CD4-positive, alpha-beta T cell treated with Interleukin-12 subunit alpha and Interleukin-12 subunit beta, for 1 hour (primary cell): ENCODE results near the gene ADRA2C.

Source experiments
- DNase-seq: peaks from one replicate; pipeline ENCODE4 v3.0.0-alpha.2; 2020

ADRA2C gene

DNA sequence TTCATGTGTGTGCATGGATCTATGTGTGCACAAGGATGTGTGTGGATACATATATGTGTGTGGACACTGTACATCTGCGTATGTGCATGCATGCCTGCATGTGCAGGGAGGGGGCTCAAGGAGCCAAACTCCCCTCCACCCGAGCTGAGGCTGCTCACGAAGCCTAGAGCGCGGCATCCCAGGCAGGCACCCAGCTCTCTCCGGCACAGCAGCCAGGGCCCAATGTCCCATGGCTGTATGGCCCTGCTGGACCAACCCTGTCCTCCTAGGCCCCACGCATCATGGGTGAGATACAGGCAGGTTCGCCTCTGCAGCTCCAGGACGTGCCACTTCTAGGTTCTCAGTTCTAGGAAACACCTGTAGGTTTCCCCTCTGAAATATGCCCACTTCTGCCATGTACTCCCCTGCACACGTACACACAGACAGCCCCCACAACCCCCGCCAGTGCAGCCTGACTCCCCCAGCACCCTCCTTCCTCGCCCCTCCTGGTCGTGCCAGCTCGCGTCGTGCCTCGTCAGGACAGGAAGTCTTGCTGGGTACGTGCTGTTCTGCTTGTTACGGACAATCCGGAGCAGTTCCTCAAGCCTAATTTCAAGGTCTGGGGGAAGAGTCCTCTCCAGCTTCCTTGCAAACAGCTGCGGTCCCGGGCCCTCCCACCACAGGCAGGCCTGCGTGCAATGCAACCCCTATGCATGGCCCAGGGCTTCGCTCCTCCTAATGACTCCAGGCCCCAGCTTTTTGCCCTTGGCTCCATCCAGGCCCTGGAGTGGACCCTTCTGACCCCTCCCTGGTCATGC is 3.2 kb upstream of the ADRA2C start:
- no peak for DNase-seq

DNA sequence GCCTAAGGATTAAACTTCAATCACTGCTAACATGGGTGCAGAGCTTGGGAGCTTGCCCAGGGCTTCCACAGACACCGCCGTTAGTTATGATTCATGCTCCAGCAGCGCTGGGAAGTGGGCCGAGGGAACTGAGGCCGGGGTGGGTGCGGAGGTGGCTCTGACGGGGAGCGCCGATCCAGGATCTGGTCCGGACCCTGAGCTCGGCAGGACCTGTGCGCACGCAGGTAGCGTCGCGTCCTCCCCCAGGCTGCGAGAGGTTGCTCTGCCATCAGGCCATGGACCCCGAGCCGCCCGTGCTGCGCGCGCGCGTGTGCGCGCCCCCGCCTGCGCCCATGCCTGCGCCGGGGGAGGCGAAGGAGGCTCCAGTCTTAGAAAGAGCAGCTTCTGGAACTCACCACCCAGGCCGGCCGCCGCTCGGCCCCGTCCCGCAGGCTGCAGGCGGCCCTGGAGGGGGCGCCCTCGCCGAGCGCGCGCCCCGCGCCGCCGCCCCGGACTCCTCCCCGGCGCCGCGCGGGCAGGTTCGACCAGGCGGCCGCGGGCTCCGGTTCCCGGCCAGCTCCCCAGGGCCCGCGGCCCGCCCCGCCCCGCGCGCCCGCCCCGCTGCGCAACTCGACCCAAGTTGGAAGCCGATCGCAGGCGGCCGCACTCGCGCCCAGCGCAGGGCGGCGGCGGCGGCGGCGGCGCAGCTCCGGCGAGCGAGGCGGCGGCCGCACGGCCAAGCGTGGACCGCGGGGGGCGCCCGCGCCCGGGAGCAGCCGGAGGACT is 732 bp upstream of the ADRA2C start:
- DNase-seq = no peak

DNA sequence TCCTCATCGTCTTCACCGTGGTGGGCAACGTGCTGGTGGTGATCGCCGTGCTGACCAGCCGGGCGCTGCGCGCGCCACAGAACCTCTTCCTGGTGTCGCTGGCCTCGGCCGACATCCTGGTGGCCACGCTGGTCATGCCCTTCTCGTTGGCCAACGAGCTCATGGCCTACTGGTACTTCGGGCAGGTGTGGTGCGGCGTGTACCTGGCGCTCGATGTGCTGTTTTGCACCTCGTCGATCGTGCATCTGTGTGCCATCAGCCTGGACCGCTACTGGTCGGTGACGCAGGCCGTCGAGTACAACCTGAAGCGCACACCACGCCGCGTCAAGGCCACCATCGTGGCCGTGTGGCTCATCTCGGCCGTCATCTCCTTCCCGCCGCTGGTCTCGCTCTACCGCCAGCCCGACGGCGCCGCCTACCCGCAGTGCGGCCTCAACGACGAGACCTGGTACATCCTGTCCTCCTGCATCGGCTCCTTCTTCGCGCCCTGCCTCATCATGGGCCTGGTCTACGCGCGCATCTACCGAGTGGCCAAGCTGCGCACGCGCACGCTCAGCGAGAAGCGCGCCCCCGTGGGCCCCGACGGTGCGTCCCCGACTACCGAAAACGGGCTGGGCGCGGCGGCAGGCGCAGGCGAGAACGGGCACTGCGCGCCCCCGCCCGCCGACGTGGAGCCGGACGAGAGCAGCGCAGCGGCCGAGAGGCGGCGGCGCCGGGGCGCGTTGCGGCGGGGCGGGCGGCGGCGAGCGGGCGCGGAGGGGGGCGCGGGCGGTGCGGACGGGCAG is 792 bp downstream of the ADRA2C start:
- DNase-seq = no peak

DNA sequence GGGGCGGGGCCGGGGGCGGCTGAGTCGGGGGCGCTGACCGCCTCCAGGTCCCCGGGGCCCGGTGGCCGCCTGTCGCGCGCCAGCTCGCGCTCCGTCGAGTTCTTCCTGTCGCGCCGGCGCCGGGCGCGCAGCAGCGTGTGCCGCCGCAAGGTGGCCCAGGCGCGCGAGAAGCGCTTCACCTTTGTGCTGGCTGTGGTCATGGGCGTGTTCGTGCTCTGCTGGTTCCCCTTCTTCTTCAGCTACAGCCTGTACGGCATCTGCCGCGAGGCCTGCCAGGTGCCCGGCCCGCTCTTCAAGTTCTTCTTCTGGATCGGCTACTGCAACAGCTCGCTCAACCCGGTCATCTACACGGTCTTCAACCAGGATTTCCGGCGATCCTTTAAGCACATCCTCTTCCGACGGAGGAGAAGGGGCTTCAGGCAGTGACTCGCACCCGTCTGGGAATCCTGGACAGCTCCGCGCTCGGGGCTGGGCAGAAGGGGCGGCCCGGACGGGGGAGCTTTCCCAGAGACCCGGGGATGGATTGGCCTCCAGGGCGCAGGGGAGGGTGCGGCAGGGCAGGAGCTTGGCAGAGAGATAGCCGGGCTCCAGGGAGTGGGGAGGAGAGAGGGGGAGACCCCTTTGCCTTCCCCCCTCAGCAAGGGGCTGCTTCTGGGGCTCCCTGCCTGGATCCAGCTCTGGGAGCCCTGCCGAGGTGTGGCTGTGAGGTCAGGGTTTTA is 1.5 kb downstream of the ADRA2C start:
- no peak for DNase-seq

DNA sequence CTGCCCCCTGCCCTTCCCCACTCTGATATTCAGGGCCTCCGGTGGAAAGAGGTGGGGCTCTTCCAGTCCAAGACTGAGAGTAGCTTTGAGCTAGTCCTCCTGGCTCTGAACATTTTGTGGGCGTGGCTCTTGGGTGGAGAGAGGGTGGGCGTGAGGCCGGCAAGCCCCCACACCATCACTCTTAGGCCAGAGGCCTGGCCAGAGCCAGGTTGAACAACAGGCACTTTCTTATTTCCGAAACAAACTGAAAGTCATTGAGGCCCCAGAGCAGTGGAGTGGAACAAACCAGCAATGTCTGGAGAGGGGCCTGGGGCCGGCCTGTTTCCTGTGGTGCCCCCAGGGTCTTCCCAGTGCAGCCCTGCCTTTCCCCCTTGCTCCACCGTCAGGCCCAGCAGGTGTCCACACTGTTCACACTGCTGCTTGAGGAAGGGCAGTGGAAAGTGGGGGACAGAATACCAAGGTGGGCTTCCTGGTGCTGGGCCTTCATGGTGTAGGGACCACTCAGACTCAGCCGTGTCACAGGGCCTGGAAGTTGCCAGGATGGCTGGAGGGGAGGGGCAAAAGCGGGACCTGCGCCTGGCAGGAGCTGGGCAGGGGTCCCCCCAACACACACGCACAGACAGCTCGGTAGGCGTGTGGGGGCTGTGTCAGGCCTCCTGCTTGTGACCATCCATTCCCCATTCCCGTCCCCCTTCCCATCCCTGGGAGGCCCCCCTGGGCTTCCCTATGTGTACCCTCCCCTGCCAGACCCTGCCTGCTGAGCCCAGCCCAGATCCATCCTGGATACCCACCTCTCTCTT is 2.9 kb downstream of the ADRA2C start:
- no peak for DNase-seq

DNA sequence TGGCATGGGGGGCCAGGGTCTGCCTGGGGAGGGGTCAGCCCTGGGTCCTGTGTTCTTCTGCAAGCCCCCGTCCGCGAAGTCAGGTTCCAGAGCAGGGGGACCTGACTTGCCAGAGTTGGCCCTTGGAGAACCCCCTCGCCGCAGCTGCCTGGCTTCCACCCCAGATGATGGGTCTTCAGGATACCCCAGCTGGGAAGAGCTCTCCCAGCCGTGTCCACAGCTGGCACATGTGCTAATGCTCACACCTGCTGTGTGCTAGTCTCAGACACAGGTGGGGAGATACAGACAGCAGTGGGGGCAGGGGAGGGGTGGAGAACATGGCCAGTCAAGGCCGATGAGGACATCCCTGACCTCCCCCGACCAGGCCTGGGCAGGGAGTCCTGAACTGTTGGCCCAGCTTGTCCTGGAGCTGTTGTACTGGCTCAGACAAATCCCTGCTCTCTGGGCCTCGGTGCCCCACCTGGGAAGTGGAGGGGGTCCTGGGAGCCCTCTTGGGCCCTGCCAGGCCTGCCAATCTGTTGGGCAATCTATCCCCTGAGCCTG is 3.5 kb downstream of the ADRA2C start:
- DNase-seq = no peak

DNA sequence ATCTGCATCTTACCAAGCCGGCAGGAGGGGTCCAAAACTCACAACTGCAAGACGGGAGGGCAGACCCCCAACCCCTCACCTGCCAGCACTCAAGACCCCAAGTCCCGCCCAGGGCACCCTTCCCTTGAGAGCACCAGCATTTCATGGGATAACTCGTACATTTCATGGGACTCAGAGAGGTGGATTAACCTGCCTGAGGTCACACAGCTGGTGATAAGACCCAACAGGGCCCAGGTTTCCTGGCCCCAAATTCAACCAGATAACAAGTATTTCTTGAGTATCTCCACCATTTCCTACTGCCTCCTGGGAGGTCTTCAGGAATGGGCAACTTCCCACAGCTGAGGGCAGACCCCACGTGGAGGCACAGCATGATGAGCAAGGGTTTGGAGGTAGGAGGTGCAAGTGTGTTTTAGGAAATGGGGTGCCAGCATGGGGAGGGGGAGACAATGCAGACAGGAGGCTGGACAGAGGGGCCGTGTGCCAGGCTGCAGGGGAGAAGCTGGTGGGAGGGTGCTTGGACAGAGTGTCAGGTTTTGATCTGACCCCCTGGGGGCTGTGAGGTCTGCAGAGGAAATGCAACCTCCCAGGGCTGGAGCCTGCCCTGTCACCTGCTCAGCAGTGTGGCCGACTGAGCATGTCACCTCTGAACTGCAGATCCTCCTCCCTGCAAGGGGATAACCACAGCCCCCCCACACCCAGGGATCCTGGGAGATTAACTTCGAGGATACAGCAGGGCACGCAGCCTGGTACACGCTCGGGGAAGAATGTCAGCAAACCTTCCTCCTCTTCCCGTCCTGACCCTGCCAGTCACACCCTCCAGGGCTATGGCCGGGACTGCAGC is 4.4 kb downstream of the ADRA2C start:
- no peak for DNase-seq

DNA sequence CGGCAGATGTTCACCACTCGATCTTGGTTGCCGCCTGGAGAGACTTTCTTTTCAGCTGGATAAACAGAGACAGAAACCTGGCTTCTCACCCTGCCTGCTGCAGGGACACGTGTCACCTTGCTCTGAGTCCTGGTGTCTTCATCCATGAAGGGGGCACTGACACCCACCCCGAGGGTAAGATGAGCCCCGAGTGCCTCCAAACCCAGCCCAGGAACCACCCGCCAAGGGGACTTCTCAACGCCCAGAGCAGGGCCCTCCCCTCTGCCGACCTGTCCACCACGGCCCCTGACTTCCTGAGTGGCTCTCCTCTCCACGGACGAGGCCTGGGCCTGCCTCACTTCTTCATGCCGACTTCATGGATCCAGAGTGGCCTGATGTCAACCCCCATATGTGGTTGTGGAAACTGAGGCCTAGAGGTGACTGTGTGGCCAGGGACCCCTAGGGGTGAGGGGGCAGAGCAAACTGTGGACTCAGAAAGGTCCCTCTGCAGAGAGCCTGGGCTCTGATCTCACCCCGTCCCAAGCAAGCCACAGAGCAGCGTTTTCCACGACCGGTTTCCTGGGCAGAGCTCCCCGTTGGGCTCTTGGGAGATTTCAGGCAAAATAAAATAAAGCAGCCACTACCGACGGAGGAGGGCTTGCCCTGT is 5.1 kb downstream of the ADRA2C start:
- no peak for DNase-seq

DNA sequence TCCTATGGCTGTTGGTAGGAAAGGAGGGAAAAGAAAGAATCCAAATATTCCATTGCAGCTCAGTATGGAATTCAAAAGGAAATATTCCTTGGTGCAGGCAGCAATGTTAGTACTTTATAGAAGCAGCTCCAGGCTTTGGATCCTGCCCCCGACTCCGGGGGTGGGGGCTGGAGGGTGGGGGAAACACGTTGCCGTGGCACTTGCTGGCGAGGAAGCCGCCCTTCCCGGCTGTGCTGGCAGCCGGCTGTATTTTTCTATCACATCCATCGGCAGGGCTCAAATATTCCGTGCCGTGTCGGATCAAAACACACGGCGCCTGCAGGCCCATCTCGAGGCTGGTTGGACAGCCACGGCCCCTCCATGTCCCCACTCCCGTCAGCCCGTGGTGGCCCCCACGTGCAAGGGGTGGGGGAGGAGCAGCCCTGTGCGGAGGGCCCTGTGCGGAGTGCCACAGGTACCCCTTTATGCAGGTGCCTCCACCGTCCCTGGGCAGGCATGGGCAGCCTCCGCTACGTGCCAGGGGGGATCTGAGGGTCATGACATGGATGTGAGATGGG is 5.8 kb downstream of the ADRA2C start:
- no peak for DNase-seq

DNA sequence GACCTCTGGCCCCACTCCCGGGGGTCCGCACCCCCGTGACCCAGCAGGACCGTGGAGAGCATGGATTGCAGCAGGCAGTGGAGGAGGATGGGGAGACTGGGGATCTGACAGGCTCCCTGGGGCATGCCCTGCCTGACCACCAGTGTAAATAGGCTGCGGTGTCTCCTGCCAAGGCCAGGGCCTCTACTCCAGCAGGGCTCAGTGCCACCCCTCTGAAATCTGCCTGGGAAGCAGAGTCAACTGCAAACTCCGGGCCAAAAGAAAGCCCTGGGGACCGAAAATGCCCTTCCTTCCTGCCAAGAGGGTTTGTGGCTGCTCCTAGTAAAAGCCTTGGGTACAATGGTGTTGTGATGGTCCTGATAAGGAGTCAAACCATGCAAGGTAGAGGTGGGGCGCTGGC is 6.4 kb downstream of the ADRA2C start:
- DNase-seq = no peak

DNA sequence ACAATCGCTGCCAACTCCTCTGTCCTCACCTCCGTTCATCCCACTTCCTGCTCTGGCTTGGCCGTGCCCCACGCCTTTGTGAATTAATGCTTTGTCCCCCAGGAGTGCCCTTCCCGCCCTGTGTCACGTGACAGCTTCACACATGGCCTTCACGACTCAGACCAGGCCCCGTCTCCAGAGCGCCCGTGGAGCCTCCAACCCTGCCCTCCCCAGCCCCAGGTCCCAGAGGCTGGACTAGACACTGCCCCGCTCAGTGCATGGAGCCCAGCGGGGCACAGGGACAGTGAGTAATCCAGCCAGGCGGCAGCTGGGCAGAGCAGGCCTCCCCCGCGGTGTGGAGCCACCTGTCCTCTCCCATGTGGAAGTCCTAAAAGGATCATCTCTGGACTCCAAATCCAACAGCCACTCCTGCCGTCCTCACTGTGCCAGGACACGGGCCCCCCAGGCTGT is 7.4 kb downstream of the ADRA2C start:
- no peak for DNase-seq

DNA sequence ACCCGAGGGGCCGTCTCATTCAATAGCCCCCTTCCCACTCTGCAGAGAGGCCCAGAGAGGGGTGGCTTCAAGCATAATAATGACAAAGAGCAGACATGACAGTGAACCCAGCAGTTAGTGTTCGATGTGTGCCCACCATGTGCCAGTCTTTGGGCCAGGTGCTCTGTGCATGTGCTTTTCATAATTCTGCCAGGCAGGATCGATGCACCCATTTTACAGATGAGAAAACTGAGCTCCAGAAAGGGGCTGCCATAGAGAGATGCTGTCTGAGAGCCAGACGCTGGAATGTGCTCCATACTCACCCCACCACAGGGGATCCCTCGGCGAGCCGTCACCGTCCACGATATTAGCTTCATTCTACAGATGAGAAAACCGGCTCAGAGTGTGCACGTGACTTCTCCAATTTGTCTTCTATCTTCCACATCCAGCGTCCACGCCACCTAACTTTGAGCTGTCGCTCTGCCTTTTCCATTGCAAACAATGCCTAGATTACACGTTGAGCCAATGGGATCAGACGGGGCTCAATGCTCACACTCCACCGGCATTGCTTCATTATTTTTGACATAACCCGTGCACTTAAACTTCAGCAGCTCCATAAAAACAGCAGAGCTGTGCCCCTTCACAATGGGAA is 8.2 kb downstream of the ADRA2C start:
- DNase-seq = no peak

DNA sequence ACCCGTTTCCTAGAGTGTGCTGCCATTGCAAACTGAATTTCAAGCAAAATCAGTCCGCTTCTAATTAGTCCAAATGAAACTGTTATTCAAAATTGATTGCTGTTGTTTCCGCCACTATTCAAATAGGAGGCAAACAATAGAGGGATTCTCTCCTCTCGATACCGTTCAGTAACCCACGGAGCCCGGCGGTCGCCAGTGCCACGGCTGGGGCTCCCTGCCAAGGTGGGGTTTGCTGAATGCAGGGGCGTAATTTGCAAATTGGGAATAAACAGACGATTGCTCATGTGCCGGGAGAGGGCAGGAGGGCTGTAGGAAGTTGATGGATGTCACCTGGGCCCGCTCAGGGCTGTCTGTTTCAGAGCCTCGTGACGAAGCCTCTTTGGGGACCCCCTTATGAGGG is 8.8 kb downstream of the ADRA2C start:
- no peak for DNase-seq

DNA sequence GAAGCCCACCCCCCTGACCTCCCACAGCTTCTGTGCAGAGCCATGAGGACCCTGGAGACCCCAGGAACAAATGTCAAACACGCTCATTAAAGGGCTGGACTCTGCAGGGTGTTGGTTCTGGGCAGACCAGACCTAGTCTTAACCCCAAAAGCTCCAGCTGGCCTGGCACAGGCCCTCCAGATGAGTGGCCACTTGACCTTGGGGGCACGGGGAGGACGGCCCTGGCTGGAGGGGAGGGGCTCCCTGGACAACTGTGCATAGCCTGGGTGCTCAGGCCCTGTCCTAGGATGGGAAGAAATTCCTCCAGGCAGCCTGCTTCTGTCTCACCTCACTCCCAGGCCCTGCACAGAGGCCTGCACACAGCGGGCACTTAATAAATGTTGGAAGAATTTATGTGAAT is 9.4 kb downstream of the ADRA2C start:
- DNase-seq = no peak

DNA sequence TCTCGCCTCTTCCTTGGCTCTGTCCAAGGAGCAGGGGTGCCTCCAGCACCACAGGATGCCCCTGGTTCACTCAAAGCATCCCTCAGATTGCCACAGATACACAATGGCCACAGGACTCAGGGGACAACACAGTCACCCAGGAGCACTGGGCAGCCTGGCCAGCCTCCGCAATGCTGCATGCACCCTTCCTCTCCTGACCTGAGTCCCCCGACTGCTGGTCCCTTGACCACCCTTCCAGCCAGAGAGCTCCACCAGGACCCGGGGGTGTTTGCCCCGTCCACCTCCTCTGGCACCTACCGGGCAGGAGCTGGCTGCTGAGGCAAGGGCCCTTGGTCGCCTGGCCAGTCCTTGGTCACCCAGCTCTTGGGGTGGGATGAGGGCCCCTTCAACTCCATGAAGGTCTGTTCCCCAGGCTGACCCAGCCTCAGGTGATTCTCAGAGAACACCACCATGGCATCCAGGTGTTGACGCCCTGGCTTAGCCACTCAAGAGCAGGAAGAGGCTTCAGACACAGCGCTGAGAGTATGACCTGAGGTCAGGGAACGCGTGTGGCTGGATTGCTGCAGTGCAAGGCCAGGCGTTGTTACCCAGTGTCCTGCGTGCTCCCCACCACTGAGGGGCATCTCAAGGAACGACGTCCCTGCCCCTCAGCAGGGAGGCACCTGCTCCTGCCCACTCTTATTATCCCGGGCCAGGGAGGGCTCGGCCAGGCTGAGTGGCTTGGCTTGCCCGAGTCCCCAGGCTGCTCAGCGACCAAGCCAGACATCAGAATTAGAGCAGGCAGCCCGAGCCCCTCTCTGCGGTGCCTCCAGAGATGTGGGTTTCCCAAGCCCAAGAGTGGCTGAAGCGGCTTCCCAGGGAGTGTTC is 10.2 kb downstream of the ADRA2C start:
- DNase-seq = no peak

DNA sequence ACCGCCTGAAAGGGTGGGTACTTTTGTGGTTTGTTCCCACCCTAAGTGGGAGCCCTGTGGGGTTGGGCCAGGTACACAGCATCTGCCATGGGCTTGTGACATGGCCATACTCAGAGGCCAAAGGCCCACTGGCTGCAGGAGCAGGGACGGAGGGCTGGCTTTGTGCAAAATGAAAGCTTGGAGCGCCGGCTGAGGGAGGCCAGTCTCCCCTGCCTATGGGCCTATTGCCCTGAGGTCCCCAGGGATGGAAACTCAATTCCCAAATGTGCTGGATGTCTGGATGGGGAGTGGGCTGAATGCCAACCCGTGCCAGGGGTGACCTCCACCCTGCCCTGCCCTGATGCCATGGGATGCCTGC is 10.8 kb downstream of the ADRA2C start:
- DNase-seq = no peak

DNA sequence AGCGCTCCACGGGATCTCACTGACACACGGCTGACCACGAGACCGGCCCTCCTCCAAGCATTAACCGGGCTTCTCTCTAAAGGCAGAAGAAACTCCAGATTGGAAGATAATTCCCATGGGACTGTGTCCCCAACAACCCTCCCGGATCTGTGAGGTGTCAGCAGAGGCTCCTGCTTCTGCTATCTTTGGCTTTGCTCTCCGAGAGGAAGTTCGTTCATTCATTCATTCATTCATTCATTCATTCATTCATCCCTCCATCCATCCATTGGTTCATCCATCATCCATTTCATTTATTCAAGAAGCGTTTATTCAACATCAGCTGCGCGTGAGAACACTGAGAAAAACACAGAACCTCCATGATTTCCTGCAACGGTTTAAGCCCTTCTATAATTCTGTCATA is 11.5 kb downstream of the ADRA2C start:
- no peak for DNase-seq

DNA sequence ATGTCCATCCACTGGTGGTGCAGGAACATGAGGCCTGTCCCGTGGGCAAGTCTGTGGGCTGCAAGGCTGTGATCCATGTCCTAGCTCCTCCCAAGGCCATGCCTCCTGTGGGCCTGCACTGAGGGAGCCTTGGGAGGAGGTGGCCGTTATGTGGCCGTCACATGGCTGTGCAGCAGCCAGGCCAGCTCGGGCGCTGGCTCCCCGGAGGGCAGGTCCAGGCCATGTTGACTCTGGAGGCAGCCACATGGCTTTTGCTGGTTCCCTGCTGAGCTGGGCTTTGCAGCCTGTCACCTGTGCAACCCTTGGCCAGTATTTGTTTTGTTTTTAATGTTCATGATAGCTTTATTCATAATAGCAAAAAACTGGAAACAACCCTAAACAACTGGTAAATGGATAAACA is 13.3 kb downstream of the ADRA2C start:
- no peak for DNase-seq
